NCI-H1436 treated with DMSO at 0.1 percent for 48 hours (cell line): Measurements from ENCODE around the gene CCDC178.

Experiments
- DNase-seq: peaks from one replicate; lab custom pipeline; 2025; lab: John Stamatoyannopoulos, UW

The CCDC178 gene

DNA sequence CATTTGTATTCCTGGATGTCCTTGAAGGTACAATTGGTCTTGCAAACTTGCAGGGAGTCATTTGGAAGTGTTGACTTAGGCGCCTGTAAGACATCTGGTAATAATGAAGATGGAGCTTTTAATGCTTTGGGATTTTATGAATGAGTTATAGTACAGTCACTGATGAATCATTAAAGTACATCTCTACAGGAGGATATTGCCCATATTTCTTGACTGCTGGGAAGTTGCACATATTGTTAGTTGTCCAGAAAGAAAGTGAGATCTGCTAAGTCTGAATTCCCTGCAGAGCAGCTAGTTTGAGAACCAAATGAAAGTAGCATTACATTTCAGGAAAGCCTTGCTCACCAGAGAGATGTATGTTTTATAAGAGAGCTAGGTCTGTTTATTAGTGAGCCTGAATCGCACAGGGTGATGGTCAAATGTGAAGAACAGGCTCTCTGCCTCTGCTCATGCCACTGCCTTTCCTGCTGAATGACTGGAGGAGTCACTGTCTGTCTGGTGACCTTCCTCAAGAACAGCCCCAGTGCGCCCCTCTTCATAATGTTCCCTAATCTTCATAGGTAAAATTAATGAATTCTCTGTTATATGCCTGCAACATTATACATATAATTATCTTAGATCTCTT, 528.7 kb downstream of the CCDC178 start:
- DNase-seq = no peak

DNA sequence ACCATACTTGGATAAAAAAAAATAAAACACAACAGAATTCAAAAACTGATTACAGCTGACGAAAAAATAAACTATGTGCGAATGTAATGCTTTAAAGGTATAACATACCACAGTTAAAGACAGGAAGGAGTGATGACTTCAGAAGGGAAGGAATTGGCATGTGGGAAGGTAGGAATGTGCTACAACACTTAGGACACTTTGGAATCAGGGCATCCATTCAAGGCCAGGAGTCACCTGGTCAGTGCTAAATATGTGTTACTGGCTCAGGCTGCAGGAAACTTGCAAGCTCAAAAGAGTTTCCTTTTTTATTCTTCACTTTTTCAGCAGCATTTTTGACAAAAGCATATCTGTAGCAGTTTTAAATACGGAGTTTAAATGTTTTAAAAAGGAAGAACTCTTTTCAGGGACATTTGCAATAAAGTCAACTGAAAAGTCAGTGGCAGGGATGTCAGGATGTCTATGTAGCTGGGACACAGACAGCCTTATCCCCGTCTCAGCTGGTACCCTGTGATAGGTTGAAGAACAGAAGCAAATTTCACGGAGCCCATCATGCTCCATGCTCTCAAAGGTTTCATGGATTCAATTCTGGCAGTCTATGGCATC, 529.7 kb downstream of the CCDC178 start:
- no peak for DNase-seq

DNA sequence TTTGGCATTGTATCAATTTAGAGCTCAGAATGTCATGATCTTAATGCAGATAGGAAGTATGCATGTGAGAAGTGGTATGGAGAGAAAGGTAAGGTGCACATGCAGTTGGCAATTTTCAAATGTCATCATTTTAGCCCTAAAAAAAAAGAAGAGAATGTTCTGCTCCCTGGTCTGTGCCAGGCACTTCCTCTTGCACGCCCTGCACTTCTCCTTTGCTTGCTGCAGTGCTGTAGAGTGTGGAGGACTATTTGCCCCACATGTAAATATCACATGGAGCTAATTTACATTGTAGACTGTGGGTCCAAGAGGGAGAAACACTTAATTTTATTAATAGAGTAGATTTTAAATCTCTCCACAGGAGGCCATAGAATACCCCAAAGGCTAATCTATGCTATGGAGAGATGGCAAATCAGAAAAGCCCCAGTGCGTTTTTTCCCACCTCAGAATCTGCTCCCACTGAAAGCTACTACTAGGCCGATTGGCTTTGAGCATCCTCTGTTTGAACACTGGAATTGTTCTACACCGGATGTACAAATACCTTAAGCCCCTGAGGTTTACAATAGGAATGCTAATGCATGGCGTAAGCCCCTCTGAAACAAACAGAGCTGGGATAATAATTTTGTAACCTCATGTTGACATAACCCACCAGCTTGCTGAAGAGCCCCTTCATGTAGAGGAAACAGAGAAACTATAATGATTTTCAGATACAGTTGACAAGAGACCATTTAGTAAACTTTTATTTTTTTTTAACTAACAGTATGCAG, 530.5 kb downstream of the CCDC178 start:
- no peak for DNase-seq

DNA sequence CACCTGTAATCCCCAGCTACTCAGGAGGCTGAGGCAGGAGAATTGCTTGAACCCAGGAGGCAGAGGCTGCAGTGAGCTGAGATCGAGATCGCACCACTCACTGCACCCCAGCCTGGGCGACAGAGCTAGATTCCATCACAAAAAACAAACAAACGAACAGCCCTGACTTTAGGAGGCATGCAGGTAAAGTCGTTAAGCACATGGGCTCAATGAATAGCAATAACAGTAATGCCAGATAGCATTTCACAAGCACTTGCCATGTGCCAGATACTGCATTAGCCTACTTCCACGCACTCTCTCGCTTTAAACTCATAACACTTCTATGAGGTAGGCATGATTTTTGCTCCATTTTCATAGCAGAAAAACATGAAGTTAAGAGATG, 532.1 kb downstream of the CCDC178 start:
- no peak for DNase-seq

DNA sequence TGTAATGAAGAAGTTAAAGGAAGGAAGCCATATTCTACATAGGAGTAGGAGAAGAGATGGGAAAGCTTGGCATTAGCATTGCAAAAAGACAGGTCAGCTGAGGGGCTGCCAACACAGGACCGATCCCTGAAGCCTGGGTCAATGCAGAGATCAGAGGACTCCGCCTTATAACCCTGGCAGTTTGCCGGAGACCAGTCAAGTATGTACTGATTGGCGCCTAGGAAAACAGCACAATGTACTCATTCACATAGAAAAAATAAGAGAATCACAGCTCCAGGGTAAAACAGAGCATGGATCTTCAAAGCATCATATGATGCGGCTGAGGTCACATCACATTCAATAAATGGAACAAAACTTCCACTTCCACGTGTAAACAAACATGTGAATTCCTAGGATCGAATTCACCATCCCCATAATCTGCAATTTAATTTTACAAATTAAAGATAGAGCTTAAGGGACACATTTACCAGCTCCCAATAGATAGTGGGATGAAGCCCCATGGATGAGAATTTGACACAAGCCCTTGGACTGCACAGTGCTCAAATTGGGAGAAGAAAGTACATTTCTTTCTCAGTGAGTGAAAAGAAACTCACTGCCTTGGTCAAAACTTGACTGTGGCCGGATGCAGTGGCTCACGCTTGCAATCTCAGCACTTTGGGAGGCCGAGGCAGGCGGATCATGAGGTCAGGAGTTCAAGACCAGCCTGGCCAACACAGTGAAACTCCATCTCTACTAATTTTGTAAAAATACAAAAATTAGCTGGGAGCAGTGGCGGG, 532.7 kb downstream of the CCDC178 start:
- no peak for DNase-seq

DNA sequence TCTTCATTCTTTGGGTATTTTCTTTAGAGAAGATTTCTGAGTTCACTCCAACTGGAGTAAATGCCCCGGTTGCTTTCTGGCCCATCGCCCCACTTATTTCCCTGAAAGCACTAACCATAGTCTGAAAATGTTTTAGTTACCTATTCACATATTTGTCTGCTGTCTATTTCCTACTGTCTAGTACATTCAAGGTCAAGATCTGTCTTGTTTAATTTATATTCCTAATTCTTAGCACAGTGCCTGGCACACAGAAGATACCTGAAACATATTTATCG, 533.3 kb downstream of the CCDC178 start:
- no peak for DNase-seq

DNA sequence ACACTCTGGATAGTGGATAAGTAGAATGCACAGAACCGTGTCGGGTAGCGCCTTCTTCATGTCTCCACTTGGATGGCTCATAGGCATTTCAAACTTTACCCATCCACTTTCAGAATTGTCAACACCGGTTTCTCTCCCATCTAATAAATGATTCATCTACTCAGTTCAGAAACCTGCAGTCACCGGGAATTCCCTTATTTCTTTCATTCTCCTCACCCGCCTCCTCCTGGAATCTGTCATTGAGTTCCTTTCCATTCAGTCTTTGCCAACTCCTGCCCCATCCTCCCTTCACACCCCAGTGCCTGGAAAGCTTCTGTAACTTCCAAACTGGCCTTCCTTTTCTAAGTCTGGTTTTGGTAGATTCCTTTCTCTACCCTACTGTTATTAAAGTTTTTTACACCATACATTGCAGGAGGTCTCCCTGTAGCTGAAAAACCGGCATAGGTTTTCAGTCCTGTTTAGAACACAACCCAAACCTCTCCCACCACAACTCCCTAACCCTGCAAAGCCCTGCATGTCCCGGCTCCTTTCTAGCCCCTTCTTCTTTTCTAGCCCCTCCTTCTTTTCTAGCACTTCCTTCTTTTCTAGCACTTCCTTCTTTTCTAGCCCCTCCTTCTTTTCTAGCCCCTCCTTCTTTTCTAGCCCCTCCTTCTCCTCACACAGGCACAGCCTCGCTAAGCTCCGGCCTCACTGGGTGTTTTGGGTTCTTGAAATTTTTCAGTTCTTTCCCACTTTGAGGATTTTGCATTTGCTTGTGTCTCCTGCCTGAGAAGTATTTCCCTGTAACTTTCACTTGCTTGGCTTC, 533.8 kb downstream of the CCDC178 start:
- DNase-seq = no peak

DNA sequence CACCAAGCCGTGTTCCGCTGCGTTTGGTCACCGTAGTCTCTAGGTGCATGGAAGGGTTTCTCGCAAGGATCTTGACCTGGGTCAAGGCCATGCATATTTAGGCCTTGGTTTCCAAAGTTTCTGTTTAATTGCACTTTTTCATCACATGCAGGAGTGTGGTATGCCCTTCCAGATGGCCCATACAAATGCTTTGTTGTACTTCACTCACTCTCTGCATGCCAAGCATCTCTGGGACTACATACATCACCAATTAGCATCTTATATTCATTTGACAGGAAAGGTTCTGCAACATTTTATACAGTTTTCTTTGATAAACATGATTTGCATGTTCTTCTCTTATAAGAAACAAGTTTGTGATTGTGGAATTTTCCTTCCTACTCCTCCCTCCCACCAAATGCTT, 534.9 kb downstream of the CCDC178 start:
- no peak for DNase-seq

DNA sequence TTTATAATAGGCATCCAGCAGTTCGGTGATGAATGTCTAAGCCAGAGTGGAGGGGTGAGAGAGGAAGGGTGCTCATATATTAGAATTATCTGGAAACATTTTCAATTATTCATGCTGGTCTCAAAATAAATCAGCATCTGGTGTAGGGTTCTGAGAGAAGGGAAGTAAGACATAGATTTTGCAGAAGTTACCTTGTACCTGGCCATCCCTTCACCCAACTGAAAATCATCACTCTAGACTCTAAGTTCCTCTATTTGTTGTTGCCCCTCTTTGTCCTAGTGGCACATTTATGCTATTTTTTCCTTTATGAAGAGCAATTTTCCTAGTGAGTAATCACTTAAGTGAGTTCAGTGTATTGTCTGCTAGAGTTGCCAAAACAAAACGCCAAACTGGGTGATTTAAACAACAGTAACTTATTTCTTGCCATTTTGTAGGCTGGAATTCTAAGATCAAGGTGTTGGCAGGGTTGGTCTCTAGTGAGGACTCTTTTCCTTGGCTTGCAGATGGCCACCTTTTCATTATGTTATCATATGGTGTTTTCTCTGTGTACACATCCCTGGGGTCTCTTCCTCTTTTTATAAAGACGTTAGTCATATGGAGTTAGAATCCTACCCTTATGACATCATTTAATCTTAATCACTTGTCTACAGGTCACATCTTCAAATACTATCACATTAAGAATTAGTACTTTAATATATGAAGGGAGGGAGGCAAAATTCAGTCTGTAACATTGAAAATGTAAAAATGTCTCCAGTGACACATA, 537.8 kb downstream of the CCDC178 start:
- DNase-seq = no peak

DNA sequence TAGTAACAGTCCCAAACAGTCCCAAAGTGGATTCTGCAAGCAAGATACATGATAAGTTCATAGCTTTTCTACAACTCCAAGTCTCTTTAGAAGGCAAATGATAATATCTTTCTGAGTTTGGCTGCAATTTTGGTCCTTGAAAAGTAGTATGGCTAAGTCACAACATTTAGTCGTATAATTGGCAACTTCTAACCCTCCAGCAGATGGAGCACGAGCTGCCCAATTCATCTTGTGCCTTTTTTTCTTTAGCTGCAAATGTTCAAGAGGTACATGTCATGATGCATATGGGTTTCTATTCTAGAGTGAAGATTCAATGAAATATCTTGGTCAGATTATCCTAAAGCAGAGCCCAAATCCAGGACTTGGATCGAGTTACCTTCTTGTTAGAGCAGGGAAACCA, 540.7 kb downstream of the CCDC178 start:
- DNase-seq = no peak

DNA sequence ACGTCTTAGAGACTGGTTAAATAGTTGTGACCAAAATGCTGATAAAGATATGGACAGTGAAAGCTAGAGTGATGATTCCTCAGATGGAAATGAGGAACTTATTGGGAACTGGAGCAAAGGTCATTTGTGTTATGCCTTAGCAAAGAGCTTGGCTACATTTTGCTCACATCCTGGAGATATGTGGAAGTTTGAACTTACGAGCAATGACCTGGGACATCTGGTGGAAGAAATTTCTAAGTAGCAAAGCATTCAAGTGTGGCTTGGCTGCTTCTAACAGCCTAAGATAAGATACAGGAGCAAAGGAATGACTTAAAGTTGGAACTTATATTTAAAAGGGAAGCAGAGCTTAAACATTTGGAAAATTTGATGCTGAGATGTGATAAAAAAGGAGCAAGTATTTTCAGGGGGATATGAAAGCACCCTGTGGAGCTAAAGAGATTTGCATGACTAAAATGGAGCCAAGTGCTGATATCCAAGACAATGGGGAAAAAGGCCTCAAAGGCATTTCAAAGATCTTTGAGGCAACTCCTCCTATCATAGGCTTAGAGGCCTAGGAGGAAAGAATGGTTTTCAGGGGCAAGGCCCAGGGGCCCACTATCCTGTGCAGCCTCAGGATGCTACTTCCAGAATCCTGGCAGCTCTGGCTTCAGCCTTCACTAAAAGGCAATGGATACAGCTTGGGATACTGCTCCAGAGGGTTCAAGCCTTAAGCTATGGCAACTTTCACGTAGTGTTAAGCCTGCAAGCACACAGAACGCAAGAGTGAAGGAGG, 543.6 kb downstream of the CCDC178 start:
- DNase-seq = no peak

DNA sequence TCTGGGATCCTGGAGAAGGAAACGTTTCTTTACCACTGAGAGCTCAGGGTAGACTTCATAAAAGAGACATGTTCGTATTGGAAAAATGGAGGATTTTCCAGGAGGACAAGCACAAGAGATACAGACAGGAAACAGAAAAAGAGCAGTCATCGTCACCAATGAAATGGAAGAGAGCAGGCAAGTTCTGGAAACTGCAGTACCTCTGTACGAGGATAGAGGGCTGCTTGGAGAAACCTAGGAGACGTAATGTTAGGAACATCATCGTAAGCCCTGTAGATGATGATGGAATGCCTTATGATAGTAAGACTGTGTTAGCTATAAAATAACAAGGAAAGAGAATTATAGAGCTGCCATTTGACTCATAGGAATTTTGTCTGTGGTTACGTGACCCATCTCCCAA, 546.6 kb downstream of the CCDC178 start:
- no peak for DNase-seq

DNA sequence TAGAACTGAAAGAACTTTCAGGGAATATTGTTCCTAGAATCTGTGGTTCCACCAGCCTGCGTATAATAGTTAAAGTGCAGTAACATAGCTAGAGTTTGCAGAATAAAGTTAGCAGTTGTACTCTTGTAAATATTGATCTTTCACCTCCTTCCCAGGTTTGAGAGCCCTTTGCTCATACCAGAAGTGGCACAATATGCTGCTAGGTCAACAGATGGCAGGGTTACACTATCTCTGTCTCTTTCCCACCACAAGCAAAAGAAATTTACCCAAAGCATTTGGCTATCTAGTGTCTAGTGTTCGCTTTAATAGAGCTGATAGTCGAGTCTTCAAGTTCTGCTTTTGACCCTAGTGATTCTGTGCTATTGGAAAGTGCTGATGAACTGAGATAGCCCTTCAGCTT, 548.7 kb downstream of the CCDC178 start:
- DNase-seq = no peak

DNA sequence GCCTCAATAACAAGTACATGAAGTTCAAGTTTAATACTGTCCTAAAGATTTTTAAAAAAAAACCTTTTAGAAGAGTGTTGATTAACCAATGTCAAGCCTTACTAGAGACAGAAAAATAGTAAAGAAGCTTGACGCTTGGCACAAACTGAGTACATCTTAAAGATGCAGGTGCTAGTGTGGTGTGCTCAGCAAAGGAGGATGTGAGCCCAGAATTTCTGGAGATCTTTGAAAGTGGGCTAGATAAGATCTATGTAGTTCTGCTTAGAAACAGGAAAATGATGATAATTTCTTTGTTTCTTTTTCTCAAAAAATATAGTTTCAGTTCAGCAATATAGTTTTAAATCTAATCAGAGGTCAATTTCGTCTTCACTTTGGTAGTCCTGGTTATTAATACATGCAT, 549.4 kb downstream of the CCDC178 start:
- DNase-seq = no peak

DNA sequence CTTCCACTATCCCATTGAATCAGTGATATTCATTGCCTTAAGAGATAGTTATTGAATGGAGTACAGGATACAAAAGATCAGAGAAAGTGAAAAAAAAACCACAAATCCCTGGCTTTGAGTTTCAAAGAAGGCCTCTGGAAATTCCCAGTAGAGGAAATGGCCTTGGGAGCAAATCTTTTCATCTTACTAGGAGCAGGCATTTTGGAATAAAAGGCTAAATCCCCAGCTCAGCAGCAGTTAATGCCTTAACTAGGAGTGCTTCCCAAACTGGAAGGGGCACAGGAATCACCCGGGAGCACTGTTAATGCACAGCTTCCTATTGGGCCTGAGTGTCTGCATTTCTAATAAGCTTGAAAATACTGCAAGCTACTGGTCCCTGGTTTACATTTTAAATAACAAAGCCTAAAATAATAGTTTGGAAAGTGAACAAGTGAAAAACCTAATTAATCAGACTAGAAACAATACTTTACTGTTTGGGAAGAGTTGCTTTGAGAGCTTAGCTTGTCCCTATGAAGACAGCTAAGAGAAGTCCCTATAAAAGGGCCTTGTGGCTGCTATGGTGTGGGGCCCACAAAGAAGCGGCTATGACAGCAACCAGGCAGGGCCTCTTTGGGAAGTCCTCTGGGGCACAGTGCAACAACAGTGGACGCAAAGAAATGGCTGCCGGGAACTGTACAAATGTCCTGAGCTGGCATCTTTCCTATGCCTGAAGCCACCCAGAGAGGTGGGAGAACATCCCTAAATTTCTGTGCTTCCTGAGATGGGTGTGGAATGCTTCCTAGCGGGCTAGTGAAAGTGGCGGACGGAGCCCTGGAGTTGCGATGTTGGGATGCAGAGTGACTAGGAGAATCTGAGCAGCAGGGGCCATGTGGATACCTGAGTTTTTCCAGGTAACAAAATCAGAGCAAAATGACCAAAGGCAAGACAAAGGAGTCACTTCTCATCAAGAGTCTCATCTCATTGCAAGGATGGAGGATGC, 550.6 kb downstream of the CCDC178 start:
- DNase-seq = no peak

DNA sequence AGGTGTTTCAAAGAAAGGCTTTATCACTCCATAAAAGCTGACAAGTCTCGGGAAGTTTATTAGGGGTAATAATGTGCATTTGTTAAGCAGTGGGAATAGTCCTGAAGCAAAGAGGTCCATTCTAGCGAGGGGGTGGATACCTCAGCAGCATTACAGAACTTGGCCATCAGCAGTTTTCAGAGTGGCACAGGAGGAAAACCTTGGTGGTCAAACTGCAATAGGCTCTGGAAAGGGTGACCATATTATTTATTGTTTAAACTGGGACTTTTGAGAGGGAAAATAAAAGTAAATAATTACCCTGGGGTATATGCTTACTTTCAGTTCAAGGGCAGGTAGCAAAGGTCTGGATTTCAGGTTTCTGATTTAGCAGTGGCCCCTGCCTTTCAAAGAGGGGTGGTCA, 552.2 kb downstream of the CCDC178 start:
- no peak for DNase-seq
